GM19023 (cell line): ENCODE data around the gene TMEM176A.

Experiments used
- ATAC-seq: cut with Tn5 transposase; IDR thresholded peaks from one replicate; pipeline ENCODE4 v1.9.1; 2021; ENCODE audit warnings: mild to moderate bottlenecking, moderate library complexity; ENCODE audit not compliant: unreplicated experiment

Gene TMEM176A

DNA sequence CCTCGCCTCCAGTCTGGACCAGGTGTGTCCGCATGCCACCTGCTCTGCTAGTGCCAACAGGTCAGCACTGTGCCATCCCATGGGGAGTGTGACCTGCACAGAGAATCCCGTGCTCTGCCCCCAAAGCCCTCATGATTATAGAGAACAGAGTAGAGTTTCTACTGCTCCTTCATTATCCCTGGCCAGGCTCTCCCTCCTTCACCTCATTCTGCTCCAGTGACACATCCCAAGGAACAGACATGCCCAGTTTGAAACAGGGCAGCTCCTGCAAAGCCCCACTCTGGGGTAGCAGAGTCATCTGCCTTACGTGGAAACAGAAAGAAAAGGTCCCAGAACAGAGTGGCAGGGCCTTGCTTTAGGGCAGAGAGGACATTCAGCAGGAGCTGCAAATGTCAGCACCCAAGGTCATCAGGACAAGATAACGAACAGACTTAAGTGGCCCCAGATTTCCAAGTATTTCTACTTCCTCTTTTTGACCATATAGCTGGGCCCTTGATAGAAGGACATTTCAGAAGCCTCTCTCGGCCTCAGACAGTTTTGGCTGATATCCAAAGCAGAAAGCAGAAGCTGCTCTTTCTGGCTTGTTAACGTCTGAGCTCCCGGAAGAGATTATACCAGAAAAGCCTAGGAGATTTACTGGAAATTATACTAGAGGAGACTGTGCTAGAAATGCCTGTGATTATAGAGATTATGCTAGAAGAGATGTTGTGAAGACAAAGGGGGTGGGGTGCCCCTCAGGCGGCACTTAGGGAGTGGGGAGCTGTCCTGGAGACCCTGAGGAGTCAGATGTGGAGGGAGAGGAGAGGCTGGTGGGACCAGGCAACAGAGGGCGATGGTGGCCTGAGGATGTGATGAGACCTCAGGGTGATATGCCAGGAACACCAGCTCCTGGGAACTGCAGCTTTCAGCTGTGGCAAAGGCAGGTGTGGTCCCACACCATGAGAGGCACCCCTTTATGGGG is 13.0 kb upstream of the TMEM176A start:
- ATAC-seq: no peak

DNA sequence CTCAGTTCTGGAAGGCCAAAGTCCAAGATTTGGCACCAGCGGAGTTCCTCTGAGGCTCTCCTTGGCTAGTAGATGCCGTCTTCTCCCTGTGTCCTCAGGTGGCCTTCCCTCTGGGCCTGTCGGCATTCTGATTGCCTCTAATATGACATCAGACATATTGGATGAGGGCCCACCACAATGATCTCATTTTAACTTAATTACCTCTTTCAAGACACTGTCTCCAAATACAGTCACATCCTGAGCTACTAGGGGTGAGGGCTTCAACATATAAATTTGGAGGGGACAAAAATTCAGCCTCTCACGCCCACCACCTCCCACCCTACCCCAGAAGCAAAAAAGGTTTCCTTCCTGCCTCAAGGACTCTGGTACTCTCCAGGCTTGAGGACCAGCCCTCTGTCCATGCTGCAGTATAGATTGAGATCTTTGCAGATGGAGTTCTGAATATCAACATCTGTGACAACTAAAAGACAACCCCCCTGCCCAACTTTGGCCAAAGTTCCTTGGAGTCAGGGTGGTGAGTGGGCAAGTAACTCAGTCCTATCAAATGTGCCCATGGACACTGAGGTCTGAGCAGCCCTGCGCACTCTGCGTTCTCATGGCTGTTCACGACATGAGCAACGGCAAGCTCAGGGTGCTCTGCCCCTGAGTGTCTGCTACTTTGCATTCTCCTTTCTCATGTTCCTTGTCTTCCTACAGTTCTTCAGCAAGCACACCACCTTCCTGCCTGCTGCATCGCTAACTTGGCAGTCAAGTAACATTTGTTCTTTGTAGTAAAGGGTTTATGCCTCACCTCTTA is 11.9 kb upstream of the TMEM176A start:
- ATAC-seq: no peak

DNA sequence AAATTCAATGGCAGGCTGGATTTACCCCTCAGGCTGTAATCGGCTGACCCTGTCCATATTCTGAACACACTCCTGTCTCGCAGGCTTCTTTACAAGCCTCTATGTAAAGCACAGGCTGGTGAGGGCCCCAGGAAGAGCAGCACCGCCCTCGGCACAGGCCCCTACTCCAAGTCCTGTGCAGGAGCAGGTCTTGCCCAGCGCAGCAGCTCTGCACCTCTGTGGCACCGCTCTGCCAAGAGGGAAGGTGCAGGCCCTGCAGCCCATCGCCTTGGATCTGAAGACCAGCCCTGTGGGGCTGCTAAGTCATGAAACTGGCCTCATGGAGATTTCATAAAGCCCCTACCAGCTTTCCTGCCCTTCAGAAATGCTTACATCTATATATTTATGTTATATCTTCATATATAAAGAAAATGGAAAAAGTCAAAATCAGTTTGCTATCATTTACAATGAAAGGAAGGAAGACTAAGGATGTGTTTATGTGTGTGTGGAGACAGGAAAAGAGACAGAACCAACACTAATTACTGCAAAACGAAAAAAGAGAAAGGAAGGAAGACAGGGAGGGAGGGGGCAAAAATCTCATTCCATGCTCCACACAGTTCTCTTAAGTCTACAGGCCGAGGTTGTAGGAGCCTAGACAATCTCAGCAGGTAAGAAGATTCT is 10.0 kb upstream of the TMEM176A start:
- ATAC-seq: no peak

DNA sequence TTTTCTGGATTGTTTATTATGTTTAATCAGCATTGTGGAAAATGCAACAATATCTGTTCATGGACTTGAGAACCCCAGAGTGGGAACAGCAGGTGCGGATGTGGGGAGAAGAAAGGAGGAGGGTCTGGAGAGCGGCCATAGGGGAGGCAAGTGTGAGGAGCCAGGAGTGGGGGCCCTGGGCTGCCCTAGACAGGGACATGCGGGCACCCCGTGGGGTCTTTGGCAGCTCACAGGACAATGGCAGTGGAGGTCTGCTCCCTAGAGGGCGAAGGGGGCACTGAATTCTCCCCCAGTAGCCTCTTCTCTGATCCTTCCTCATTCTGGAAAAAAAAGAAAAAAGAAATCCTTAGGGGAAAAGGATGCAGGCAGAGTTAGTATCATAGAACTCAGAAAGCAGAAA is 9.3 kb upstream of the TMEM176A start:
- no peak for ATAC-seq

DNA sequence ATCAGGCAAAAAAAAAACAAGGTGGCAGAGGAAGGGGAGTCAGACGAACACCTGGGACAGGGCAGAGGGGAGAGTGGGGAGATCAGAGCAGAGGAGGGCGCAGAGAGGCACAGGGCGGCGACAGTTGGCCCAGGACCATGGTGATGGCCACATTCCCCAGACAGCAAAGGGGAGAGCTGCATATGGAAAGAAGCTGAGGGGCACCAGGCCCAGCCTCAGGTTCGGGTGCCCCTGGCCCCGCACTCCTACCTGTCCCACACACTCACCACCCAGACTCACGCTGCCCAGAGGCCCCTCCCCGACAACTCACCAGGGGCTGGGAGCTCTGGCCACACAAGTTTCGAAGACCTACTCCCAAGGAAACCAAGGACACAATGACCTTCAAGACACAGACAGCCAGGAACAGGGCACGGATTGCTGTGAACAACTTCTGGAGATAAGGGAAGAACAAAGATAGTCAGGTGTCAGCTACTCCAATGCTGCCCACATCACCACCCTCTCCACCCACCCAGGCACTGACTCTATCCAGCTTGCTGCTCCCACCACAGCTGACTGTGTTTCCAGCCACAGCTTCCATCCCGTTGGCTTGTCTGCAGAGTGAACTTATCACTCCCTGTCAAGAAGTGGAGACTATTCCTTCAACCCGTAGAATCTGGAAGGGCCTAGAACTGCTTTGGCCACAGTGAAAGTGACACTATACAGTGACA is 8.7 kb upstream of the TMEM176A start:
- ATAC-seq: no peak

DNA sequence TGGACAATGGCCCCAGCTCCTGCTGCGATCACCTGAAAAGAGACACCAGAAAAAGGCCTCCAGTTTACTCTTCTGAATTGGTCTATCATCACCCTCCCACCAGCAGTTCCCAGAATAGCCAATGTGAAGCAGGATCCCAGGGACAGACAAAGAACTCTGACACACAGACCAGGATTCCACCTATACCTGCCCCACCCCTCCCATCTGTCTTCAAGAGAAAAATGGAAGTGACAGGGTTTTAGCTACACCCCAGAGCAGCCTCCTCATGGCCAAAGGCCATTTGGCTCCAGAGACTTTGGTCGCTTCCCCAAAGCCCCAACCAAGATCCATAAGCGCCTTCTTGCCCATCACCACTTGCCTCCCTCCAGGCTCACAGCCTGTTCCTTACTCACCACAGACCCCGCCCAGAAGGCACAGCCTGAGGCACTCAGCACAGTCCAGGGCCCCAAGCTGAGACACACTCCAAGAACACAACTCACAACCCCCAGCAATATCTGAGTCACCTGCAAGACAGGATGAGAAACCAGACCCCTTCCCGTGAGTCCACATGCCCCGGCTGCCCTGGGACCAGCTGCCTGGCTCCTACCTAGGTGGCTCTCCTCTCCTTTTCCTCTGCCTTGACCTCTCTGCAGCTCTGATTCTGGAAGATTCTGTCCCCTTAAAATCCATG is 6.9 kb upstream of the TMEM176A start:
- ATAC-seq: no peak

DNA sequence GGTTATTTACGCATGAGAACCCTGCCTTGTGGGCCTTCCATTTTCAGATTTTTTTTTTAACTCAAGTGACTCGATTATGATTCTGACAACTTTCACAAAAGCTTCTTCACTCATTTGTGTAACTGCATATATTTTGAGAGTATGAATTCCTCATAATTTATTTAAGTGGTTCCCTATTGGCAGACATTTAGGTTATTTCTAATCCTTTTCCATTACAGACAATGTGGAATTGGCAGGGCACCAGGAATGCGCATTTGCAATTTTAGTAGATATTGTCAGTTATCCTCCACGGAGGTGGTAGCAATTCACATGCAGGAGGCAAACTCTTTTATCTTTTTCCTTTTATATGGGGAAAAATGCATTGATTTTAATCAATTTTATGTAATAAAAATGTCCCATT is 2.9 kb upstream of the TMEM176A start:
- no peak for ATAC-seq

DNA sequence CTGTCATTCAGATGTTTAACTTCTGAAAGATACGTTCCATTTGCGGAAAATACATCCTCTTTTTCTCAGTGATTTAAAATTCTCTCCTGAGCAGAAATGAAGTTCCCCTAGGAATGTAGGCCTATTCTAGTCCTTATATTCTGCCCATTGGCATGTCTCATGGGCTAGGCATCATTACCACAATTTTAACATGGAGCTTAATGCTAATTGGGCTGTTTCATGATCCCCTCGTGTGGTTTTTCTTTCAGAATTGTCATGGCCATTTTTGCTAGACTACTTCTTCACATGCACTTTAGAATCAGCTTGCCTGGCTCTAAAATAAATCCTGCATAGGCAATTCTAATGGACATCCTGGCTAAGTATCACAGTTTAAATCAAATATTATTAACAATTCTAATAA is 1.4 kb upstream of the TMEM176A start:
- ATAC-seq: no peak

DNA sequence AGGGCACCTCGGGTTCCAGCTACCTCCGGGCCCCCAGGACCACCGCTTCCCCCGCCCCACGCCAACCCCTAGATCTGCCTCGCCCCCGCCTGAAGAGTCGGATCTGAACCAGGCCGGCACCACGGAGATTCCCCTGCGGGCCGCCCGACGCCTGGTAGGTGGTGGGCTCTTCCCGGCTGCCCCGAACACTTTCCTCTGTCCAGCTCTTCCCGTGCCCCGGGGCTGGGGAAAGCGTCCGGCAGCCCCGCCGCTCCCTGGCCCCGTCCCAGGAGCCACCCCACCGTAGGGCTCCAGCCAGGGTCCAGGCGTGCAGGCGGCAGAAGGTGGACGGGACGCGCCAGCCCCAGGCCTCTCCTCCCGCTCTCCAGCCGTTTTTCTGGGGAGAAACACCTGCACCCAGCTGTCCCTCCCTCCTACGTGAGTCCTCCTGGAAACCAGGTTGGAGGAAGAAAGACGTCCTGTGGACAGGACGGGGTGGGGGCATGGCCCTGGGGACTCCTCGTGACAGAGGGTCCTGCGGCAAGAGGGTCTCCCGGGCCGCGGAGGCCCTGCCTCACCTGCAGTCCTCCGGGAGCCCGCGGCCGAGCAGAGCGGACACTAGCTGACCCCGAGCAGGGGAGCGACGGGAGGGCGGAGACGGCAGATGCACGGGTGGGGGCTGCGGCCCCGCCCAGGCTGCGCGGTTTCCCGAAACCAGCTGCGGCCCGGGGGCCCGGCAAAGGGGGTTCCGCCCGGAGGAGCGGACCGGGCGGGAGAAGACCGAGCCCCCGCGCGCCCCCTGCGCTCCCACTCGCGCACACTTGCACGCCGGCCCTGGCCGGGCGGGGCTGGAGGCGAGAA is 608 bp upstream of the TMEM176A start, which contains the start of gene TMEM176B:
Gene TMEM176B, minus strand, starts transcription at position 624 of the 840 bp plus-strand sequence. CDS start 3,795 bp downstream, outside the sequence.
- ATAC-seq: no peak

DNA sequence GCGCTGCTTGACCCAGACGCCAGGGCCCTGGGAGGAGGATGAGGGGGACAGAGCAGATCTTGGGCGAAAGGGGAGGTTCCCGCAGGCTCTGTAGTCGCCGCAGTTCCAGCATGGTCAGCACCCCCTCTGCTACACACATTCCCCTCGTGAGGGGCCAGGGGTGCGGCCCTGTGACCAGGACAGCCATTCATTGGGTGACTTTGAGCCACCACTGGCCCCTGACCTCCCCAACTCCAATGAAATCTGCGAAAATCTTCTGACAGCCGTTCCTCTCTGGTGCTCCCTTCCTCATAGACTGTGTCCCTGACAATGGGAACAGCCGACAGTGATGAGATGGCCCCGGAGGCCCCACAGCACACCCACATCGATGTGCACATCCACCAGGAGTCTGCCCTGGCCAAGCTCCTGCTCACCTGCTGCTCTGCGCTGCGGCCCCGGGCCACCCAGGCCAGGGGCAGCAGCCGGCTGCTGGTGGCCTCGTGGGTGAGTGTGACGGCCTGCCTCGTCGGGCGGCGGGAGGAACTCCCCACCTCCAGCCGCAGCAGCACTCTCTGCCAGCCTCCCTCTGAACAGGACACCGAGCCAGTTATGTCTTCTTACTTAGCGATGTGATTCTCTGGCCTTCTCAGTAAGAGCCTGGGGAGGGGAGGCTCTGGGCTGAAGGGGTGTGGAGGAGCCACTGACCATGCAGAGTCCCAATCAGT is 825 bp downstream of the TMEM176A start:
- no peak for ATAC-seq

DNA sequence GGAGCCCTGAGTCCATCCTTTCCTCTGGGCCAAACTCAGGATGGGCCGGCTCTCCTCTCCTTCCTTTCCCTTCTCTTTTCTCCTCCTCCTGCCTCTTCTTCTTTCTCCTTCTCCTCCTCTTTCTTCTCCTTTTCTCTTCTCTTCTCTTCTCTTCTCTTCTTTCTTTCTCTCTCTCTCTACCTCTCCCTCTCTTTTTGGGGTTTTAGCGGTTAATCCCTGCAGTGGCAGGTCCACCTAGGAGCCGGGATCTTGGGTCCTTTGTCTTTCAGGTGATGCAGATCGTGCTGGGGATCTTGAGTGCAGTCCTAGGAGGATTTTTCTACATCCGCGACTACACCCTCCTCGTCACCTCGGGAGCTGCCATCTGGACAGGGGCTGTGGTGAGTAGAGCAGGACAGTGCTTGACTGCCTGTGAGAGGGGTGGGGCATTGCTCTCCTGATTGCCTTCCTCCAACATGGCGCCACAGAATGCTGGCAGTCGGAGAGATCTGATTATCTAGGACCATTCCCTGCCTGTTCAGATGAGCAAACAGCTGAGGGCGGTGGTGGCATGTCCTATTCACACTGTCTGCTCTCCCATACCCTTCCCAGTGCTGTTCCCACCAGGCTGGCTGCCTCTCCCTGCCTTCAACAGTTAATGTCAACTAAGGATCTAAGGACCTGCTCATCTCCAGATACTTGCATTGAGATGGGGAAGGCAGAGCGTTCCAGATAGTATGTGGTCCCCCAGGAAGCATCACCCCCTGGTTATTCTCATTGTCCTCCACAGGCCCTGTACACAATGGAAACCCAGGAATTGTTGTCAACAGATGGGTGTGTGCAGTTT is 1.6 kb downstream of the TMEM176A start:
- ATAC-seq: no peak

DNA sequence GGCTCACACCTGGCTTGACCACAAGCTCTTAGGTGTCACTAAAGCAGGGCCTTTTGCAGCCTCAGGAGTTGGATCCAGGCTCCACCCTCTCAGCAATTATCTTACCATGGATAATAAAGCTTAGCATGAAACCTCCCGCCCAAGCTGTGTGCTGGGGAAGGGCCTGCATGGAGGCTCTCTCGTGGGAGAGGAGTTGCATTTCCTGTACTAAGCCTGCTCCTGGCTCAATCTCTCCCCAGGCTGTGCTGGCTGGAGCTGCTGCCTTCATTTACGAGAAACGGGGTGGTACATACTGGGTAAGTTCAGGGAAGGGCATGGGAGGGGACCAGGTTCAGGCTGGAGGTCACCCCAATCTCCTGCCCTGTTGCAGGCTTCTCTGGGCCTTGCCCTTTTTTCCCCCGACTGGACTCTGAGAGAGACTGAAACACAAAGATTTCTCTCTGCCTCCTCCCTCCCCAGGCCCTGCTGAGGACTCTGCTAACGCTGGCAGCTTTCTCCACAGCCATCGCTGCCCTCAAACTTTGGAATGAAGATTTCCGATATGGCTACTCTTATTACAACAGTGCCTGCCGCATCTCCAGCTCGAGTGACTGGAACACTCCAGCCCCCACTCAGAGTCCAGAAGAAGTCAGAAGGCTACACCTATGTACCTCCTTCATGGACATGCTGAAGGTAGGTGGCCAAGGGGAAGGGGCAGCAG is 2.7 kb downstream of the TMEM176A start:
- ATAC-seq: no peak

DNA sequence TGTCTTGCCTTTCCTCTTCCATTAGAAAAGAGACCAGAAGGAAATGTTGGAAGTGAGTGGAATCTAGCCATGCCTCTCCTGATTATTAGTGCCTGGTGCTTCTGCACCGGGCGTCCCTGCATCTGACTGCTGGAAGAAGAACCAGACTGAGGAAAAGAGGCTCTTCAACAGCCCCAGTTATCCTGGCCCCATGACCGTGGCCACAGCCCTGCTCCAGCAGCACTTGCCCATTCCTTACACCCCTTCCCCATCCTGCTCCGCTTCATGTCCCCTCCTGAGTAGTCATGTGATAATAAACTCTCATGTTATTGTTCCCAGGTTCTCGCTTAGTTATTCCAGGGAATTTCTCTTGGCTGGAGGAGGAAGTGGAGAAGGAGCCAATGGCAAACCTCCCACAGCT is 4.2 kb downstream of the TMEM176A start:
- ATAC-seq: no peak

DNA sequence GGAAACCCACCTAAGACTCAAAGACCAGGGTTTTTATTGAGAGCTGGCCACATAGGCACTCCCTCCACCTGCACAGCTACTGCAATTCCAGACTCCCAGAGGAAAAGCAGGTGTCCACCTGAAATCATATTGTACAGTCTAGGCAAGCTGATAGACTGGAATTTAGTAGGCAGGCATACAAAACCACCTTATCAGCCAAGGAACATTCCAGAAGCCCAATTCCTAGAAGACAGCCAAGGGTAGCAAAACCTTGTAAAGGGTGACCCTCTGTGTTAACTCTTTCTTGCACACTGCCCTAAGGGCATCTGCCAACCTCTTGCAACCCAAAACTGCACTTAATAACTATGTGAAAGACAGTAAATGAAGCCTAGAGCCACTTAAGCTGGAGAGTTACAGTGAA is 5.3 kb downstream of the TMEM176A start:
- no peak for ATAC-seq

DNA sequence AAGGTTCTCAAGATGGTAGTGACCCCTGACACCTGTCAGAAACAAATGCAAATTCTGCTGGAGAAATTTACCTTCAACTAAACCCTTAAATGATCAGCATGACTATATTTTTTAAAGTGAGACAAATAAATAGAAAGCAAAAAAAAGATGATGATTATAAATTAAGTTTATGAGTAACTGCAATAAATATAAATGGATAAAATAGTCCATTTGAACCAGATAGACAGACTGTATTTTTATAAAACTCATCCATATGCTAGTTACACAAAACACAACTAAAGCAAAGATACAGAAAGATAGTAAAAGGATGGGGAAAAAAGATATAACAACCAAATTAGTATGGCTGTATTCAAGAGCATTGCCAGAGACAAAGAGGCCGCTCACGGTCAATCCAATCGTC is 5.9 kb downstream of the TMEM176A start:
- no peak for ATAC-seq

DNA sequence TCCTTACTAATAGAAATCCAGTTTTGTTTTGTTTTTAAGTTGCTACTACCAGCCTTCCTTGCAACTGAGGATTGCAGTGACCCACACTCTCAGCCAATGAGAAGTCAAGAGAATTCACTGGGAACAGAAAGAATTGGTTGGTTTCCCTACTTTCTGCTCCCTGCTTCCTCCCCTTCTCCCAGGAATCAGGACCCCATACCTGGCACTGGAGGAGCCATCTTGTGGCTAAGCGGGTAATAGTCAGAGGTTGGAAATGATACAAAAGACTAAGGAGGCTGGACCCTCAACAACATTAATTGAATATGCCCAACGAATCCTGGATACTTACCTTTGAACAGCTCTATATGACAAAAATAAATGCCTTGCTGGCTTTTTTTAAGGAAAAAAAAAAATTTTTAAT is 6.3 kb downstream of the TMEM176A start:
- no peak for ATAC-seq
